AG04450 (cell line): Measurements from ENCODE around the gene OR6K3. TPM values are rescaled to one million over a fixed set of nuclear protein-coding genes. Genes with fewer than 3 reads are reported as not detected.
"Not testable (repeated sequence)": the region's sequence is repeated elsewhere in the genome, so short reads cannot be mapped to it uniquely, and the experiment has no call there.

Experiments
- CTCF ChIA-PET: fragments of 300-600, 350-600 bp; formaldehyde crosslinking; extraction: SDS; loops from one replicate; lab custom pipeline; 2022; ENCODE audit warnings: antibody characterized with exemption, inconsistent platforms; lab: Charles Lee
- POLR2A ChIA-PET: fragments of 350-600 bp; formaldehyde crosslinking; extraction: SDS; loops from one replicate; lab custom pipeline; 2021; ENCODE audit warnings: antibody characterized with exemption, inconsistent platforms; lab: Yijun Ruan, JAX
- DNase-seq: peaks from one replicate; pipeline ENCODE4 v3.0.0-alpha.2; 2011; ENCODE audit warnings: low read depth, low spot score
- H3K27ac ChIP-seq: one replicate; pipeline ENCODE4 v1.5.1; 2012; ENCODE audit warnings: low read depth, low read length, control low read depth
- H3K27me3 ChIP-seq: one replicate; pipeline ENCODE4 v1.6.0; 2012; ENCODE audit warnings: low read length; ENCODE audit not compliant: control insufficient read depth, insufficient read depth
- H3K4me3 ChIP-seq: 2 replicates; pipeline ENCODE4 v1.5.1; 2011; ENCODE audit warnings: mild to moderate bottlenecking, low read depth, low read length, control low read depth
- H3K9me3 ChIP-seq: 2 replicates; pipeline ENCODE4 v1.5.1; 2012; ENCODE audit warnings: low read length; ENCODE audit not compliant: control insufficient read depth, insufficient read depth
- CTCF ChIP-seq: IDR thresholded peaks from 2 replicates; pipeline ENCODE4 v1.5.1; 2011; ENCODE audit warnings: low read depth, low read length, control low read depth, inconsistent platforms
- polyA plus RNA-seq: library from polyadenylated mRNA; depleted of rRNA; stranded (reverse); fragments of >200 nt; gene quantifications from 2 replicates; pipeline ENCODE4 v1.2.3, GENCODE V29; 2011

Gene OR6K3
- polyA plus RNA-seq, 1 experiment = not detected

GRCh38 chr1:158700552-158700951, 20.0 kb downstream of the OR6K3 start, which contains the start of gene OR6K2:
TSS of gene OR6K2 (minus strand) at chr1:158700652. CDS start at chr1:158700652, 0 bp downstream.
- H3K4me3 ChIP-seq = no peak within 1 kb of the TSS
- no peak for DNase-seq
- POLR2A ChIA-PET = no interaction called here
- no peaks in the 10 kb centered on the region for H3K27me3 ChIP-seq
- H3K27ac ChIP-seq = no peak within 1 kb of the TSS
- H3K9me3 ChIP-seq = no peaks in the 10 kb centered on the region
- no peak for TF ChIP-seq CTCF
- CTCF ChIA-PET = no interaction called here

GRCh38 chr1:158694596-158694995, 25.9 kb downstream of the OR6K3 start:
- CTCF ChIA-PET = no interaction called here
- H3K27ac ChIP-seq = no peak overlapping the region
- H3K27me3 ChIP-seq = no peaks in the 10 kb centered on the region
- no peaks in the 10 kb centered on the region for H3K9me3 ChIP-seq
- POLR2A ChIA-PET = no interaction called here
- H3K4me3 ChIP-seq = no peak overlapping the region
- DNase-seq = no peak
- TF ChIP-seq CTCF = no peak

GRCh38 chr1:158692356-158692755, 28.2 kb downstream of the OR6K3 start:
- TF ChIP-seq CTCF = no peak
- no peak for DNase-seq
- Histone ChIP-seq H3K27me3 (no peaks in the 10 kb centered on the region), H3K4me3 (no peak overlapping the region), H3K27ac (no peak overlapping the region), H3K9me3 (no peaks in the 10 kb centered on the region)
- CTCF ChIA-PET = no interaction called here
- POLR2A ChIA-PET = no interaction called here

GRCh38 chr1:158691907-158692306, 28.6 kb downstream of the OR6K3 start:
- CTCF ChIA-PET = no interaction called here
- H3K27me3 ChIP-seq = no peaks in the 10 kb centered on the region
- no peak overlapping the region for H3K4me3 ChIP-seq
- POLR2A ChIA-PET = no interaction called here
- DNase-seq = no peak
- no peak for TF ChIP-seq CTCF
- H3K27ac ChIP-seq = no peak overlapping the region
- H3K9me3 ChIP-seq = no peaks in the 10 kb centered on the region

- POLR2A ChIA-PET, H3K9me3 ChIP-seq, H3K4me3 ChIP-seq, CTCF ChIA-PET, DNase-seq, H3K27me3 ChIP-seq, H3K27ac ChIP-seq: not testable (repeated sequence)
Measured at GRCh38 chr1:158691149-158691548, 29.4 kb downstream of the OR6K3 start.

GRCh38 chr1:158689875-158690274, 30.6 kb downstream of the OR6K3 start:
- H3K4me3 ChIP-seq = no peak overlapping the region
- ChIA-PET CTCF (no interaction called here), POLR2A (no interaction called here)
- H3K27me3 ChIP-seq = no peaks in the 10 kb centered on the region
- H3K27ac ChIP-seq = no peak overlapping the region
- no peak for DNase-seq
- H3K9me3 ChIP-seq = no peaks in the 10 kb centered on the region
- TF ChIP-seq CTCF = no peak
